HG02763 (cell line): ENCODE results near the gene WT1.
A peak's percentile ranks its signal among the peaks of the same experiment; 100 is the strongest.

ENCODE experiments used
- ATAC-seq: cut with Tn5 transposase; IDR thresholded peaks from one replicate; pipeline ENCODE4 v1.9.1; 2021; ENCODE audit warnings: mild to moderate bottlenecking, moderate library complexity; ENCODE audit not compliant: unreplicated experiment

WT1 gene

DNA sequence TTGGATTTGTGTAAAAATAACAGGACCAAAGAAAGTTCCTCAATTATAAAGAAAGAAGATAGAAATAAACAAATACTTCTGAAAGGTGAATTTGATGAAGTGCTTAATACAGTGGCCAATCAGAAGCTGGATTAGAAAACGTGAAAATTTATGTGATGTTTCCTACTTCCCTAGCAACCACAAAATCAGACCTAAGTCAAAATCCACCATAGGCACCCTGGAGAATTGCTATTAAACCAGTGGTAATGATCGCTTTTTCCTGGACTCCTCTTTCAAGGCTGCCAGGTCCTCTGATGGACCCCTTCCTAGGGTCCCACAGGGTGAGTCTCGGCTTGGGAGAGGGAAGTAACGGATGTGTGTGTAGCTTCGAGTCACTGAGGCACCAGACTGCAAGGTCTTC lies 9.6 kb downstream of the WT1 start:
- ATAC-seq, result no peak

DNA sequence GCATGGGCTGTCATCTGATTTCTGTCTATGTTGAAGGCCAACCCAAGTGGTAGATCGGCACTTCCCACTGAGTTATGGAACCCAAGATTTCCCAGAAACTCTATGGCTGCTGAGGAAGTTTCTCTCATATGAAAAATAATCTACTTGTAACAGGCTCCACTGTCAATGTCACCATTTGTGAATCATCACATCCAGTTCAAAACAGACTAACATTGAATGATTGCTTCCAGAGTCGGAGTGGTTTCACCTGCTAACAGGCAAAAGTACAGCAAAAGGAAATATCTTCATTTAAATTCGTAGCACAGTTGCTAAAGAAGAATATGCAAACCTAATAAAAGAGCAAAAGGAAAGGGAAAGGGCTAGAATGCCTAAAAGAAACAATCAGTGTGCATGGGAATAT lies 12.8 kb downstream of the WT1 start:
- no peak for ATAC-seq

DNA sequence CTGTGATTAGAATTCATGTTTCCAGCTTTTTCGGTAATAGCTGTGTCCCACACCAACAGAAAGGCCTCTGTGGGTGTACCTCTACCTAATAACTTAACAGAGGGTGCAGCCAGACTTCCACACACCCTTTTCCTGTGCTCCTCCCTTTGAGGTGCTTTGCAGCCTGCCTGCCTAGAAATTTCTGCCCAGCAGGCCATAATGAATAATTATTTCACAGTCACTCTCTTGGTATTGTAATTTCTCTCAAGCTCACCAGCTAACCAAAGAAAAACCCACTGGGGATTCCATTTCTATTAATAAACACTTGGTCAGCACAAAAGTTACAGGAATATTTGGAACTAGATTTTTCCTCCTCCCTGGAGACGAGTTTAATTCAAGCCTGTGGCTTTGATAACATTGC lies 13.3 kb downstream of the WT1 start:
- ATAC-seq, result no peak

DNA sequence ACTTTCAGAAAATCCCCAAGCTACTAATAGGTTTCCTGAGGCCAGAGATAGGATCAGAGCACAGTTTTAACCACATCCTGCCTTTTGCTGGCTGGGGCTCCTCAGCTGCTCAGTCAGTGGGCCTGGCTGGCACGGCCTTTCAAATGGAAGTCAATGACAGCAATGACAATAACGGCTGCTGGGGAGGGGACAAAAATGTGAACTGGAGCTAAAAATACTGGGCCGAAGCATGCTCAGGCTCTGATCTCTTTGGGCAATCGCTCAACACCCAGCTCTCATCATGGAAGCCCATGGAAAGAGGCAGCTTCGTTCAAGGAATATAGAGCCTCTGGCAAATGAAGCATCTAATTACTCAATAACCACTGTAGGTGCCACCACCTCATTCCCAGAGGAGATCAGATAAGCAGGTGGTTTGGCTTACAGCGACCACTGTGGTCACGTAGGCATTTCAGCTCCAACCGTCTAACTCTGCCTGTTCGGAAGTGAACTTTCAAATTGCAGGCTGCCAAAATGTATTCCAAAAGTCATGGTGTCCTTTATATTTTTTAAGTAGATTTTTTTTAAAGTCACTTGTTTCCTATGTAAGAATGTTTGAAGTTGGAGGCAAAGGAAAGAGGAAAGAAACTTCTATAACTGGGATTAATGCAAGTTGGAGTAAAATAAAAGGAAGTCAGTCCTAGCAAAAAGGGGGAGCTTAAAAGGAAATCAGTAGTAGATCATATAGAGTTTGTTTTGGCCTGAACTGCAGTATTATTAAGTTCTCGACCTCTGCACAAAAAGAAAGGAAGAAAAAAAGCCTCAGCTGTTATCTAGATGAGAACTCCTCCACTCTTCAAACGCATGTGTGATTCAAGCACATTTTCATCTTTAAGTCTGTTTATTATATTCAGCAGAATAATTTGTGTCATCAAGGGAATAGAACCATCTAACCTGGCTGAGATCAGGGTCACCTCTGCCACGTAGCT lies 14.1 kb downstream of the WT1 start:
- ATAC-seq, result peak; percentile 78

DNA sequence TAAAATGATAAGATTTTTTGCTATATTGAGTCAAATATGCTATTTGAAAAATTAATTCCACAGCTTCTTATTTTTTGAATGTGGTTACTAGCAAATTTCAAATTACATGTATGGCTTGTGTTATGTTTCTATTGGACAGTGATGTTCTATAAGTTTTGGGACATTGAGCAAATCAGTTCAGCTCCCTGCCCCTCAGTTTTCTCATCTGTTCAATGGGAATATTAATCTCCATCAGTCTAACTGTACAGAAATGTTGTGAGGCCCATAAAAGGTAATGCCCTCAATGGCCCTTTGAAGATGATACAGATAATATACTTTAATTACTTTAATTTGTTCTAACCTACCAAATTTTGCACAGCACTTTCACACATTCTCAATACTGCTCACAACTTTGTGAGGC lies 15.2 kb downstream of the WT1 start:
- no peak for ATAC-seq

DNA sequence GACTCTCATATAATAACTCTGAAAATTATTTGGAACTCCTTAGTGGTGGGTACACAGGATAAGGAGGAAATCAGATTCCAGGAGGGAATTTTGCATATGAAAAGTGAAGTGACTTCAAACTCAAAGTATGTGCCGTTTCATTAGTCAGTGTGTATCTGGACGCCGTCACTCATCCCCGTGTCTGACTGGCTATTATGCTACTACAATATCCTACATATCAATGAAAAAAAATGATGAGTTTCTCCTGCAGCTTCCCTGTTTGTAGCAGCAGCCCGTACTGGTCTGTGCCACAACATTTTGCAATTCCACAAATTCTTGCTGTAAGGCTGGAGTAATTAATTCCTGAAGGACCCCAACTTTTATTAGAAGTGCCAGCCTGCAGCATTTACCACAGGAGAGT lies 16.5 kb downstream of the WT1 start:
- ATAC-seq, result no peak

DNA sequence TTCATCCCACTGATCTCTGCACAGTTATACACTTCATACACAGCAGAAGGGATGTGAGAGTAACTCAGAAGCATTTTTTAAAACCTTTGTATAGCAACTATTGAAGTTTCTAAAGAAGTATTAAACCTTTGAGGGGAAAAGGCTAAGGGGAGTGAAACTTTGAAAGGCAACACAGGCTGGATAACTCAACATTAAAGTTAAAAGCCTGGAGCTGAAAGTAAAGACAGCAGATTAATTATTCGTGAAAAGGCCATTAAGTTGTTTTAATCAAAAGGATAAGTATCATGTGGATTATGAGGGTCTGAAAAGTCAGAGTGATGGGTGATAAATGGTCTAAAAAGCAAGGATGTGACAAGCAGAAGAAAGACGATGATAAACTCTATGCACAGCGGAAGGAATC lies 17.5 kb downstream of the WT1 start:
- no peak for ATAC-seq

DNA sequence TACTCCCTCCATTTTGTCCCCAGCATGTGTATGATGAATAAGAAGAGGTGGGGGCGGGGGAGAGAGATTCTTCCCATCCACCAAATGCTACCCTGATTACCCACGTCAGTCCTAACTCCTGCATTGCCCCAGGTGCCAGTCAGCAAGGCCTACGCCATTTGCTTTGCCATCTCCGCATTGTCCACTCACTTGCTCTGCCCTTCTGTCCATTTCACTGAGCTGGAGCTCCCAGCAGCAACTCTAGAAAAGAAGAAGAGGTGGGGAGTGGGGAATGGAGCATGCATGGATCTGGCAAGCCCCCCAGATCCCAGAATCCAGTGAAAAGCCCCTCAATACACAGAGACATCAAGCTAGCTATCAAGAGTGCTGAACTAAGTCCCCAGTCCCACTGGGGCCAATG lies 19.0 kb downstream of the WT1 start:
- ATAC-seq, result no peak

DNA sequence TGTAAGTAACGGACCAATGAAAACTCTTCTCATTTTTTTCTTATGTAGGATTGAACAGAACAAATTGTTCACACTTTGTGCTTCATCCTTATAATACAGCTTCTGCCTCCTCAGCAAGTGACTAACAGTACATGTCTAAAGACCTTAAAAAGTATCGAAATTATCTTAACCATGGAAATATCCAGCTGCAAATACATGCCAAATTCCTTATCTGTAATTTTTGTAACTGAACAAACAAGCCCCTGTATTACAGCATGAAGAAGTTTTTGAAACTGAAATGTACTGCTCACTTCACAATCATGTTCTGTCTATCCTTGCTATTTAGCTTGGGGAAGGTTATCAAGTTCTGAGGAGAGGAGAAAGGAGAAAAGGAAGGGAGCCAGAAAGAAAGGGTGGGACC lies 20.4 kb downstream of the WT1 start:
- no peak for ATAC-seq

DNA sequence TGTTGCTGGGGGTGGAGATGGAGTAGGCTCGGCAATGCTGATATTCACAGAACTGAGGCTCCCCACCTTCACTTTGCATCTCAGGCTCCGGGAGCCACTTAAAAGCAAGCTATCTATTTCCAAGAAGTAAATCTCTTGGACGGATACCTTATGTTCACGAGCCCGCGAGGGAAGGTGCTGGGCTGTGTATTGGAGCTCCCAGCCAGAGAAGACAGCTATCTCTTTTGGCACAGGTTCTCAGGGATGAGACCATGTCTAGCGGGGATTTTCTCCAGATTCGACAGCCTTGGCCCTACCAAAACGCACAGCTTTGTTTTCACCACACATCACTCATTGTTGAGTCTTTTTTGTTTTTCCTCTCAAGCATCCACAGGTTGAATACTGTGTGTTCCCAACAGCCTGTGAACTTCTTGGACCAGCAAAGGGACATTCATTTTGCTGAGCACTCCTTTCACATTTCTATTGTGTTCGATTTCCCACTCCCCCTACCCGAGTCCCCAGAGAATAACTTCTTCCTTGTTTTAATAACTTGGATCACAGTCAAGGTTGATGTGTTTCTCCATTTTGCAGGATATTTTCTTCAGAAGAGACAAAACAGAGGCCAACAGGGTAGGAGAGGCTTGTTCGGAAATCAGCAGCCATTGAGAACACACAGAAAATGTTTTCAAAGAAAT lies 23.3 kb downstream of the WT1 start:
- no peak for ATAC-seq

DNA sequence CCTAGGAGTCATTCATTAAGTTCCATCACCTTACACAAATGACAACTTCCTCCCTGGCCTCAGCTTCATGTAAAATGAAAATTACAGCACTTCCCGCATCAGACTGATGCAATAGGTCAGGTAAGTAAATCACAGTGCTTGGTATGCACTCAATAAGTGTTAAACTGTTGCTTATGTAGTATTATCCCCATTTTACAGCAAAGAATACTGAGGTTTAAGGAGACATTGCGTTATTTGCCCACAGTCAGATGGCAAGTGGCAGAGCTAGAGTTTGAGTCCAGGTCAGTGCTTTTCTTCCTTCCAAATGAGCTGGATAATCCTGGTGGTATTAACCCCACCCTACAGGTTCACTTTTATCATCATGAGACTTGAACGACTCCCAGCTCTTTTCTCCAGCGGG lies 29.7 kb downstream of the WT1 start:
- ATAC-seq, result no peak

DNA sequence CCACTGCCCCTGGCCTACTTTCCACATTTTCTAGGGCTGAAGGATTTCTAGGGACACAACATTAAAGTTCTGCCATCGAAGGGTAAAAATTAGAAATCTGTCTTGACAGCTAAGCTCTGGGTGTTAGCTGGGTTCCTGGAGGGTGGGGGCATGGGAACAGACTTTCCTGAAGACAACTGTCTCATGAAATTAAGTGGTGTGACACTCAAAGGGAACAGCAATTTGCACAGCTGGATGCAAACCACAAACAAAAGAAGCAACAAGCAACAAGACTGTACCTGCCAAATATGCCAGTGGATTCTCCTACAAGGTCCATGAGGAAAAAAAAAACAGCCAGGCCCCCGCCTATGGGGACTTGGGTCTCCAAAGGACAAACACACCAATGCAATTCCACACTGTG lies 32.5 kb downstream of the WT1 start:
- ATAC-seq, result no peak

DNA sequence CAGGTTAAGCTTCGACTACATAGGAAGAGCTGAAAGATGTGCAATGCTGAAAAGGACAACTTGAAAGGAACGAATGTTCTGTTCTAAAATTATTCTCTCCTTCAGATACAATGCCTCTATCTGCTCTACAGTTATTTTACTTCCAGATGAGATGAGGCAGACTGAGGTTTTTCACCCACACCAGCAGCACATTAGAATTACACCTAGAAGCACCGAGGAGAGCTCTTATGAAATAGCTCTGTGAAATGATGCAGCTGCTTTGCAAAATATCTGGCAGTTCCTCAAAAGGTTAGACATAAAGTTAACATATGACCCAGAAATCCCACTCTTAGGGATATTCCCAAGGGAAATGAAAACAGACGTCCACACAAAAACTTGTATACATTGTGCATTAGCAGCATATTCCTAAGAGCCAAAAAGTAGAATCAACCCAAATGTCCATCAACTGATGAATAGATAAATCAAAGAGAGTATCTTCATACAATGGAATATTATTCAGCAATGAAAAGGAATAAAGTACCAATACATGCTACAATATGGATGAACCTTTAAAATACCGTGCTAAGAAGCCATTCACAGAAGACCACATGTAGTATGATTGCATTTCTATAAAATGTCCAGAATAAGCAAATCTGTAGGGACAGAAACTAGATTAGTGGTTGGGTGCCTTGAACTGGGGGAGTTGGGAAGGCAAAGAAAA lies 34.5 kb downstream of the WT1 start:
- no peak for ATAC-seq

DNA sequence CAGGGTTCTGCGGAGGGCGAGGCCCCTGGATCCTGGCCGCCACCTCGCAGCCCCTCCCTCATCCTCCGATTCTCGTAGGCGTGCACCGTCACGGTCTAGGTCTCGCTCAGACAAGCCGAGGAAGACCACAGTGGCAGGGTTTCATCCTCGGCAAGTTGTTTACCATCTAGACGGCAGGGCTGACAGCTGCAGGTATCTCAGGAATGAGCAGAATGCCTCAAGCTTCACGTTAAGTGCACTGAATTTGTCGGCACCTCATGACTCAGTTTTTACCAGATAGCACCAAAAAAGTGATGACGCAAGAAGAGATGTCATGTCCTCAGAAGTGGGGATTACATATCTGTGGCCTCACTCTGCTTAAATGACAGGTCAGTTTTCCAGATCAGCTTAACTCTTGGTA lies 35.1 kb downstream of the WT1 start:
- no peak for ATAC-seq

DNA sequence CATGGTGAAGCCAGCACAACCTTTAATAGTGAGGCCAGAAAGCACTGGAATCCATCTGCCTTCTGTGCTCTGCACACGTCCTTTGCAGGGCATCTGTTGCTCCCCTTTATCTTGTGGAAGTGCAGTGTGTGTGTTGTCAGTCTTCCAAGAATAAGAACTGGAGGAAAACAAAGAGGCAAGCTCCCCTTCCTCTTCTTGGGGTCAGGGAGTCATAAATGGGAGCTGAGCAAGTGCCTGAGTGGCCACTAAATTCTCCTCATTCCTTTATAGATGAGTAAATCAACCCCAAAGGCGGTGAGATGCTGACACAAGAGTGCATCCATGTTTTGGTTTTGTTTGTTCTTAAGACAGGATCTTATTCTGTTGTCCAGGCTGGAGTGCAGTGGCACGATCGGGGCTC lies 38.3 kb downstream of the WT1 start:
- no peak for ATAC-seq

DNA sequence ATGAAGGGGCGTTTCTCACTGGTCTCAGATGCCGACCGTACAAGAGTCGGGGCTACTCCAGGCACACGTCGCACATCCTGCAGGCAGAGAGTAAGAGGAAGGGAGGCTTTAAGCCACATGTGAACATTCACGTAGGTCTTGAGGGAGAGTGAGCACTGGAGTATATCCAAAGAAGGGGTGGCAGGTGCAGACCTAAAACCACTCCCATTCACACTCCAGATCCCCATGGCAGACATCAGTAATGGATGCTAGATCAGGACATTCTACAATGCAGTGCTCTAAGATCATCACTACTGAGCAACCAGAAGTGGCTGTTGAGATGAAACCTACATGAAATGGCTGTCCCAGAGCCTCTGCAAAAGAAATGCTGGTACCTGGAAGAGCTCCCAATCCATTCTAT lies 39.0 kb downstream of the WT1 start:
- peak; percentile 62 for ATAC-seq

DNA sequence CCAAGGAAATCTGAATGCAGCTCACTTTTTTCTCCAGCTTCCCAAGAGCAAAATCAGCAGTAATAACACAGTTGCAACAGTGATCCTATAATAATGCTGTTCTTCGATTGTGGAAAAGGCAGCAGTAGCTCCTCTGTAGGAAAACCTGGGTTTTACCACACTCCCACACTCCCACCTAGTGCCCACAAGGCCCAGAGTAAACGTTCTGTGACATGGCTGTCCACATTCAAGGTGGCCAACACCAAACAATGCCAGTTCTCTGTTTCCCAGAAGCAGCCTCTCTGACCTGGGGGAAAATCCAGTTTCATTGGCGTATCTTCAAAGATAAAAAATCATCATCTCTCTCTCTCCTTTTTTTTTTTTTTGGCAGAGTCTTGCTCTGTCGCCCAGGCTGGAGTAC lies 40.2 kb downstream of the WT1 start:
- no peak for ATAC-seq

DNA sequence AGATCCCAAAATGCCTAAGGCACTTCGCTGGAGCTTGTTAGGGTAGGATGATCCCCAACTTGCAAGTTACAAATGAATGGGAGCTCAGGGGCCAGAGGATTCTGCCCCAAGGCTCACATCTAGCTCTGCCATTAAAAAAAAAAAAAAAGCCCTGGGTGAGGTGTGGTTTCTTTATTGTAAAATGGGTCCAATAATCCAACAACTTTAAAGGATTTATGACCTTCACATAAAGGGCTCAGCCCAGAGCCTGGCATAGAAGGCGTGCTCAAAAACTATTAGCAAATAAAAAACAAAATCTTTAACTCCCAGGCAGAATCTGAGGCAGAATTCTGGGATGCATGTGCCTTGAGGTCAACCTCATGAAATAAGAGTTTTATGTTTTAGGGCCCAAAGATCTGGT lies 42.5 kb downstream of the WT1 start:
- ATAC-seq, result no peak

DNA sequence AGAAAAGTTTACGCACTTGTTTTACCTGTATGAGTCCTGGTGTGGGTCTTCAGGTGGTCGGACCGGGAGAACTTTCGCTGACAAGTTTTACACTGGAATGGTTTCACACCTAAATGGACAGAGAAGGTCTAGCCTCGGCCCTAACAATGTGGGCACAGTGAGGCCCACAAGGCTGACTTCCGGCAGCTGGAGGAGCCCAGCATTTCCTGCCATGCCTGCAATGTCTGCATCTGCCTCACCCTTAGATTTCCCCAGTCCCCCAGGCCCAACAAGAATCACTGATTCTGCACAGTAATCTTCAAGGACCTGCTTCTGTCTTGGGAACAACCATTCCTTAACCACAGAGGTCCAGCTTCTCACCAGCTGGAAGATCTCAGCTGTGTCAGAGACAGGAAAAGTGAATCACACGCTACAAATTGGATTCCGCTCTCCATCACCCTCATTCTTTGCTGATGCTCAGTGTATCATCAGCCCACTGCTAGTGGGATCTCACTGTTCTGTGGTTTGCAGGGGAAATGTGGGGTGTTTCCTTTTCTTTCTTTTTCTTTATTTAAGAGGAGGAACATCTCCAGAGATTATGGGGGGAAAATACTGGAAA lies 43.3 kb downstream of the WT1 start:
- no peak for ATAC-seq

DNA sequence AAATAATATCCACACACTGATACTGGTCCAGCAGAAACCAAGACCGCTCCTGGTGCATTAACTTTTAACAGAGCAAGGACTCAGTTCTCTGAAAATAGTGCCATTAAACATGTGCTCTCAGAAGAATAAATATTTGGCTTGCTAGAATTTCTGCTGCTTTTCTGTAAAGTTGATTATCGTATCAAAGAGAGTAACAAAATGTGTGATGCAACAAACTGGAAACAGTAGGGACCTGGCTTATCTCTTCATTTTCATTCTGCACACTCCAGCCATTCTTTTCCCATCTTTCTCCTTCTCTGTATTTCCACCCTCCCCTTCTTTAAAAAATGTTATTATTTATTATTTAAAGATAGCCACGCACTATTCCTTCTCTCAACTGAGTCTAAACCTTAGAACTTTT lies 43.9 kb downstream of the WT1 start:
- no peak for ATAC-seq

DNA sequence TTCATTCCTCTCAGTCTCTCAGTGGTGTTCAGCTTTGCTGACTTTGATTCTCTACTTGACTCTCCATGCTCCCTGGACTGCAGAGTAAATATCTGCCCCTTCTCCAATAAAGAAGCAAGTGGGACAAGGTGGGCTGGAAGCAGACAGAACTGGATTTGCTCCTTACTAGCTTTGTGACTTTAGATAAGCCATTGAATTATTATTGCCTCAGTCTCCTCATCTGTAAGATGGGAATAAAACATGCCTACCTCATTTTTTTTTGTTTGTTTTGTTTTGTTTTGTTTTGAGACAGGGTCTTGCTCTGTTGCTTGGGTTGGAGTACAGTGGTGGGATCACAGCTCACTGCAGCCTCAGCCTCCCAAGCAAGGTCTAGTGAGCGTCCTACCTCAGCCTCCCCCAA lies 44.6 kb downstream of the WT1 start:
- no peak for ATAC-seq
